ENCODE measurements around the gene MBTD1. TPM values are rescaled to one million over a fixed set of nuclear protein-coding genes. Genes with fewer than 3 reads are reported as not detected.

MBTD1 gene
- polyA plus RNA-seq, 1 of the 3 experiments (the other 2 are of a cell fraction), result 4.6 TPM

DNA sequence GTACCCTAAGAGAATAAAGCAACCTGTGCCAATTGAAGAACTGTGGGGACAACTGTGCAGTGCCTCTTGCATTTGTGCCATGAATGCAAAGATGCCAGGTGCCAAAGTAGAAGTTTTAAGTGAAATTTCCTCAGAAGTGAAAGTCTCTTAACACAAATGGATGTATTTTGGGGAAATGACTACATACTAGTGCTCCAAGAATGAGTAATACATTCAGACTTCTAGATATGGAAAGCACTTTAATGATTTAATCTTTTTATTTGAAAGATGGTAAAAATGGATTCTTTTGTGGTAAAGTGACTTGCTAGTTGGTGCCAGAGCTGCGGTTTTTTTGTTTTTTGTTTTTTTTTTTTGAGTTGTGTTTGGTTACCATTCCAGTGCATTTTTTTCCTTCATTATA is 15.5 kb upstream of the MBTD1 start (continued):
- TF ChIP-seq, protein P1, sequence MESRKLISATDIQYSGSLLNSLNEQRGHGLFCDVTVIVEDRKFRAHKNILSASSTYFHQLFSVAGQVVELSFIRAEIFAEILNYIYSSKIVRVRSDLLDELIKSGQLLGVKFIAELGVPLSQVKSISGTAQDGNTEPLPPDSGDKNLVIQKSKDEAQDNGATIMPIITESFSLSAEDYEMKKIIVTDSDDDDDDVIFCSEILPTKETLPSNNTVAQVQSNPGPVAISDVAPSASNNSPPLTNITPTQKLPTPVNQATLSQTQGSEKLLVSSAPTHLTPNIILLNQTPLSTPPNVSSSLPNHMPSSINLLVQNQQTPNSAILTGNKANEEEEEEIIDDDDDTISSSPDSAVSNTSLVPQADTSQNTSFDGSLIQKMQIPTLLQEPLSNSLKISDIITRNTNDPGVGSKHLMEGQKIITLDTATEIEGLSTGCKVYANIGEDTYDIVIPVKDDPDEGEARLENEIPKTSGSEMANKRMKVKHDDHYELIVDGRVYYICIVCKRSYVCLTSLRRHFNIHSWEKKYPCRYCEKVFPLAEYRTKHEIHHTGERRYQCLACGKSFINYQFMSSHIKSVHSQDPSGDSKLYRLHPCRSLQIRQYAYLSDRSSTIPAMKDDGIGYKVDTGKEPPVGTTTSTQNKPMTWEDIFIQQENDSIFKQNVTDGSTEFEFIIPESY (IDR thresholded peaks at IDR 0.05; ENCODE audit: borderline replicate concordance, low read depth), result peak; percentile 31; the same call in 1 of the 2 replicates
- TF ChIP-seq NFIC (IDR thresholded peaks at IDR 0.05; ENCODE audit: borderline replicate concordance), result peak; percentile 70; the same call in 1 of the 2 replicates
- TF ChIP-seq TAF1 (IDR thresholded peaks at IDR 0.05; ENCODE audit: borderline replicate concordance, low read depth, low read length), result no peak
- TF ChIP-seq FOXJ3 (CRISPR knock-in tag; IDR thresholded peaks at IDR 0.05), result no peak
- TF ChIP-seq, protein P2, sequence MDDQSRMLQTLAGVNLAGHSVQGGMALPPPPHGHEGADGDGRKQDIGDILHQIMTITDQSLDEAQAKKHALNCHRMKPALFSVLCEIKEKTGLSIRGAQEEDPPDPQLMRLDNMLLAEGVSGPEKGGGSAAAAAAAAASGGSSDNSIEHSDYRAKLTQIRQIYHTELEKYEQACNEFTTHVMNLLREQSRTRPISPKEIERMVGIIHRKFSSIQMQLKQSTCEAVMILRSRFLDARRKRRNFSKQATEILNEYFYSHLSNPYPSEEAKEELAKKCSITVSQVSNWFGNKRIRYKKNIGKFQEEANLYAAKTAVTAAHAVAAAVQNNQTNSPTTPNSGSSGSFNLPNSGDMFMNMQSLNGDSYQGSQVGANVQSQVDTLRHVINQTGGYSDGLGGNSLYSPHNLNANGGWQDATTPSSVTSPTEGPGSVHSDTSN (IDR thresholded peaks at IDR 0.05), result peak; percentile 55
- TF ChIP-seq, protein P3, sequence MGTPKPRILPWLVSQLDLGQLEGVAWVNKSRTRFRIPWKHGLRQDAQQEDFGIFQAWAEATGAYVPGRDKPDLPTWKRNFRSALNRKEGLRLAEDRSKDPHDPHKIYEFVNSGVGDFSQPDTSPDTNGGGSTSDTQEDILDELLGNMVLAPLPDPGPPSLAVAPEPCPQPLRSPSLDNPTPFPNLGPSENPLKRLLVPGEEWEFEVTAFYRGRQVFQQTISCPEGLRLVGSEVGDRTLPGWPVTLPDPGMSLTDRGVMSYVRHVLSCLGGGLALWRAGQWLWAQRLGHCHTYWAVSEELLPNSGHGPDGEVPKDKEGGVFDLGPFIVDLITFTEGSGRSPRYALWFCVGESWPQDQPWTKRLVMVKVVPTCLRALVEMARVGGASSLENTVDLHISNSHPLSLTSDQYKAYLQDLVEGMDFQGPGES (IDR thresholded peaks at IDR 0.05; ENCODE audit: low read depth, low read length), result no peak
- TF ChIP-seq RXRA (IDR thresholded peaks at IDR 0.05; ENCODE audit: borderline replicate concordance, low read depth), result 0 out of 2 replicates have a peak, but pooled peaks have one; percentile 18
- TF ChIP-seq, protein P4, sequence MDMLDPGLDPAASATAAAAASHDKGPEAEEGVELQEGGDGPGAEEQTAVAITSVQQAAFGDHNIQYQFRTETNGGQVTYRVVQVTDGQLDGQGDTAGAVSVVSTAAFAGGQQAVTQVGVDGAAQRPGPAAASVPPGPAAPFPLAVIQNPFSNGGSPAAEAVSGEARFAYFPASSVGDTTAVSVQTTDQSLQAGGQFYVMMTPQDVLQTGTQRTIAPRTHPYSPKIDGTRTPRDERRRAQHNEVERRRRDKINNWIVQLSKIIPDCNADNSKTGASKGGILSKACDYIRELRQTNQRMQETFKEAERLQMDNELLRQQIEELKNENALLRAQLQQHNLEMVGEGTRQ (IDR thresholded peaks at IDR 0.05; ENCODE audit: borderline replicate concordance, low read depth, low read length), result no peak
- TF ChIP-seq GABPA (IDR thresholded peaks at IDR 0.05; ENCODE audit: low read depth), result no peak
- no peak for TF ChIP-seq EZH2phosphoT487 (IDR thresholded peaks at IDR 0.05; ENCODE audit: borderline replicate concordance, low read depth)
- TF ChIP-seq NRF1 (IDR thresholded peaks at IDR 0.05; ENCODE audit: low read depth, low read length), result no peak
- TF ChIP-seq, protein P5, sequence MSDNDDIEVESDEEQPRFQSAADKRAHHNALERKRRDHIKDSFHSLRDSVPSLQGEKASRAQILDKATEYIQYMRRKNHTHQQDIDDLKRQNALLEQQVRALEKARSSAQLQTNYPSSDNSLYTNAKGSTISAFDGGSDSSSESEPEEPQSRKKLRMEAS (IDR thresholded peaks at IDR 0.05; ENCODE audit: low read depth), result no peak
- peak; percentile 79 for TF ChIP-seq TEAD4 (IDR thresholded peaks at IDR 0.05; ENCODE audit: borderline replicate concordance, insufficient read depth)
- TF ChIP-seq RFX5 (IDR thresholded peaks at IDR 0.05; ENCODE audit: low read length), result no peak
- TF ChIP-seq, protein P6, sequence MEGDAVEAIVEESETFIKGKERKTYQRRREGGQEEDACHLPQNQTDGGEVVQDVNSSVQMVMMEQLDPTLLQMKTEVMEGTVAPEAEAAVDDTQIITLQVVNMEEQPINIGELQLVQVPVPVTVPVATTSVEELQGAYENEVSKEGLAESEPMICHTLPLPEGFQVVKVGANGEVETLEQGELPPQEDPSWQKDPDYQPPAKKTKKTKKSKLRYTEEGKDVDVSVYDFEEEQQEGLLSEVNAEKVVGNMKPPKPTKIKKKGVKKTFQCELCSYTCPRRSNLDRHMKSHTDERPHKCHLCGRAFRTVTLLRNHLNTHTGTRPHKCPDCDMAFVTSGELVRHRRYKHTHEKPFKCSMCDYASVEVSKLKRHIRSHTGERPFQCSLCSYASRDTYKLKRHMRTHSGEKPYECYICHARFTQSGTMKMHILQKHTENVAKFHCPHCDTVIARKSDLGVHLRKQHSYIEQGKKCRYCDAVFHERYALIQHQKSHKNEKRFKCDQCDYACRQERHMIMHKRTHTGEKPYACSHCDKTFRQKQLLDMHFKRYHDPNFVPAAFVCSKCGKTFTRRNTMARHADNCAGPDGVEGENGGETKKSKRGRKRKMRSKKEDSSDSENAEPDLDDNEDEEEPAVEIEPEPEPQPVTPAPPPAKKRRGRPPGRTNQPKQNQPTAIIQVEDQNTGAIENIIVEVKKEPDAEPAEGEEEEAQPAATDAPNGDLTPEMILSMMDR (IDR thresholded peaks at IDR 0.05), result no peak
- TF ChIP-seq SMC3 (IDR thresholded peaks at IDR 0.05; ENCODE audit: low read depth, low read length), result no peak
- peak; percentile 45 for TF ChIP-seq TCF12 (IDR thresholded peaks at IDR 0.05)
- TF ChIP-seq GATA2 (CRISPR knock-in tag; IDR thresholded peaks at IDR 0.05), result no peak
- TF ChIP-seq RAD21 (IDR thresholded peaks at IDR 0.05; ENCODE audit: low read length), result no peak

All from SK-N-SH (cell line).